Peyer's patch (tissue), 4 donors: Measurements from ENCODE around the gene PHRF1.

Source experiments
- POLR2A ChIP-seq, 2 donors: fragments of 450-650 bp; IDR thresholded peaks; one replicate each; pipeline ENCODE4 v1.5.1; 2017; ENCODE audit warnings: antibody characterized with exemption in 2 of 2, mild to moderate bottlenecking in 2 of 2, moderate library complexity in 2 of 2
- TF ChIP-seq, protein P1 (sequence below), 6 experiments: fragments of 450-650 bp in 4 of 6; fragments of 200-600 bp in 2 of 6; sonication (generic) in 1 of 6; IDR thresholded peaks; one replicate each; pipeline ENCODE4 v1.5.1; 2017 to 2019; ENCODE audit warnings: antibody characterized with exemption in 6 of 6, mild to moderate bottlenecking in 3 of 6, moderate library complexity in 1 of 6

- TF ChIP-seq, protein P1, sequence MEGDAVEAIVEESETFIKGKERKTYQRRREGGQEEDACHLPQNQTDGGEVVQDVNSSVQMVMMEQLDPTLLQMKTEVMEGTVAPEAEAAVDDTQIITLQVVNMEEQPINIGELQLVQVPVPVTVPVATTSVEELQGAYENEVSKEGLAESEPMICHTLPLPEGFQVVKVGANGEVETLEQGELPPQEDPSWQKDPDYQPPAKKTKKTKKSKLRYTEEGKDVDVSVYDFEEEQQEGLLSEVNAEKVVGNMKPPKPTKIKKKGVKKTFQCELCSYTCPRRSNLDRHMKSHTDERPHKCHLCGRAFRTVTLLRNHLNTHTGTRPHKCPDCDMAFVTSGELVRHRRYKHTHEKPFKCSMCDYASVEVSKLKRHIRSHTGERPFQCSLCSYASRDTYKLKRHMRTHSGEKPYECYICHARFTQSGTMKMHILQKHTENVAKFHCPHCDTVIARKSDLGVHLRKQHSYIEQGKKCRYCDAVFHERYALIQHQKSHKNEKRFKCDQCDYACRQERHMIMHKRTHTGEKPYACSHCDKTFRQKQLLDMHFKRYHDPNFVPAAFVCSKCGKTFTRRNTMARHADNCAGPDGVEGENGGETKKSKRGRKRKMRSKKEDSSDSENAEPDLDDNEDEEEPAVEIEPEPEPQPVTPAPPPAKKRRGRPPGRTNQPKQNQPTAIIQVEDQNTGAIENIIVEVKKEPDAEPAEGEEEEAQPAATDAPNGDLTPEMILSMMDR (IDR thresholded peaks at IDR 0.05): no peak
- no peak for TF ChIP-seq POLR2A (IDR thresholded peaks at IDR 0.05)
Measured at GRCh38 chr11:557328-558132, 18.7 kb upstream of the PHRF1 start.
